Measurements from ENCODE around the gene PCDHA1. TPM values are rescaled to one million over a fixed set of nuclear protein-coding genes. Genes with fewer than 3 reads are reported as not detected.
"Not testable (repeated sequence)": the region's sequence is repeated elsewhere in the genome, so short reads cannot be mapped to it uniquely, and the experiment has no call there.

PCDHA1 gene
- total RNA-seq, 2 donors from 2014 or later: not detected

- Histone ChIP-seq H3K36me3 (no peaks in the 10 kb centered on the region), H3K27me3 (no peaks in the 10 kb centered on the region), H3K9me3 (peaks cover 0 to 32% of the 10 kb centered on the region in 2 donors), H3K4me3 (no peak overlapping the region), H3K27ac (no peak overlapping the region), H3K4me1 (no peaks in the 10 kb centered on the region)
- DNase-seq (ENCODE audit: low spot score): no peak
- TF ChIP-seq, protein P1, sequence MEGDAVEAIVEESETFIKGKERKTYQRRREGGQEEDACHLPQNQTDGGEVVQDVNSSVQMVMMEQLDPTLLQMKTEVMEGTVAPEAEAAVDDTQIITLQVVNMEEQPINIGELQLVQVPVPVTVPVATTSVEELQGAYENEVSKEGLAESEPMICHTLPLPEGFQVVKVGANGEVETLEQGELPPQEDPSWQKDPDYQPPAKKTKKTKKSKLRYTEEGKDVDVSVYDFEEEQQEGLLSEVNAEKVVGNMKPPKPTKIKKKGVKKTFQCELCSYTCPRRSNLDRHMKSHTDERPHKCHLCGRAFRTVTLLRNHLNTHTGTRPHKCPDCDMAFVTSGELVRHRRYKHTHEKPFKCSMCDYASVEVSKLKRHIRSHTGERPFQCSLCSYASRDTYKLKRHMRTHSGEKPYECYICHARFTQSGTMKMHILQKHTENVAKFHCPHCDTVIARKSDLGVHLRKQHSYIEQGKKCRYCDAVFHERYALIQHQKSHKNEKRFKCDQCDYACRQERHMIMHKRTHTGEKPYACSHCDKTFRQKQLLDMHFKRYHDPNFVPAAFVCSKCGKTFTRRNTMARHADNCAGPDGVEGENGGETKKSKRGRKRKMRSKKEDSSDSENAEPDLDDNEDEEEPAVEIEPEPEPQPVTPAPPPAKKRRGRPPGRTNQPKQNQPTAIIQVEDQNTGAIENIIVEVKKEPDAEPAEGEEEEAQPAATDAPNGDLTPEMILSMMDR (IDR thresholded peaks at IDR 0.05): no peak
Observed at GRCh38 chr5:140869555-140869886, 83.6 kb downstream of the PCDHA1 start.

DNA sequence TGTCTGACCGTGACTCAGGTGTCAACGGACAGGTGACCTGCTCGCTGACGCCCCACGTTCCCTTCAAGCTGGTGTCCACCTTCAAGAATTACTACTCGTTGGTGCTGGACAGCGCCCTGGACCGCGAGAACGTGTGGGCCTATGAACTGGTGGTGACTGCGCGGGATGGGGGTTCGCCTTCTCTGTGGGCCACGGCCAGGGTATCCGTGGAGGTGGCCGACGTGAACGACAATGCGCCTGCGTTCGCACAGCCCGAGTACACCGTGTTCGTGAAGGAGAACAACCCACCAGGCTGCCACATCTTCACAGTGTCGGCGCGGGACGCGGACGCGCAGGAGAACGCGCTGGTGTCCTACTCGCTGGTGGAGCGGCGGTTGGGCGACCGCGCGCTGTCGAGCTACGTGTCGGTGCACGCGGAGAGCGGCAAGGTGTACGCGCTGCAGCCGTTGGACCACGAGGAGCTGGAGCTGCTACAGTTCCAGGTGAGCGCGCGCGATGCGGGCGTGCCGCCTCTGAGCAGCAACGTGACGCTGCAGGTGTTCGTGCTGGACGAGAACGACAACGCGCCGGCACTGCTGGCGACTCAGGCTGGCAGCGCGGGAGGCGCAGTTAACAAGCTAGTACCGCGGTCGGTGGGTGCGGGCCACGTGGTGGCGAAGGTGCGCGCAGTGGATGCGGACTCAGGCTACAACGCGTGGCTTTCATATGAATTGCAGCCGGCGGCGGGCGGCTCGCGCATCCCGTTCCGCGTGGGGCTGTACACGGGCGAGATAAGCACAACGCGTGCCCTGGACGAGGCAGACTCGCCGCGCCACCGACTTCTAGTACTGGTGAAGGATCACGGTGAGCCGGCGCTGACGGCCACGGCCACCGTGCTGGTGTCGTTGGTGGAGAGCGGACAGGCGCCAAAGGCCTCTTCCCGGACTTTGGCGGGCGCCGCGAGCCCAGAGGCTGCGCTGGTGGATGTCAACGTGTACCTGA, 84.6 kb downstream of the PCDHA1 start:
- Histone ChIP-seq H3K27me3 (no peaks in the 10 kb centered on the region), H3K9me3 (peaks cover 0 to 41% of the 10 kb centered on the region in 2 donors), H3K36me3 (no peaks in the 10 kb centered on the region), H3K4me3 (no peak overlapping the region), H3K27ac (no peak overlapping the region), H3K4me1 (no peaks in the 10 kb centered on the region)
- no peak for DNase-seq (ENCODE audit: low spot score)
- TF ChIP-seq, protein P1 (IDR thresholded peaks at IDR 0.05): no peak

DNA sequence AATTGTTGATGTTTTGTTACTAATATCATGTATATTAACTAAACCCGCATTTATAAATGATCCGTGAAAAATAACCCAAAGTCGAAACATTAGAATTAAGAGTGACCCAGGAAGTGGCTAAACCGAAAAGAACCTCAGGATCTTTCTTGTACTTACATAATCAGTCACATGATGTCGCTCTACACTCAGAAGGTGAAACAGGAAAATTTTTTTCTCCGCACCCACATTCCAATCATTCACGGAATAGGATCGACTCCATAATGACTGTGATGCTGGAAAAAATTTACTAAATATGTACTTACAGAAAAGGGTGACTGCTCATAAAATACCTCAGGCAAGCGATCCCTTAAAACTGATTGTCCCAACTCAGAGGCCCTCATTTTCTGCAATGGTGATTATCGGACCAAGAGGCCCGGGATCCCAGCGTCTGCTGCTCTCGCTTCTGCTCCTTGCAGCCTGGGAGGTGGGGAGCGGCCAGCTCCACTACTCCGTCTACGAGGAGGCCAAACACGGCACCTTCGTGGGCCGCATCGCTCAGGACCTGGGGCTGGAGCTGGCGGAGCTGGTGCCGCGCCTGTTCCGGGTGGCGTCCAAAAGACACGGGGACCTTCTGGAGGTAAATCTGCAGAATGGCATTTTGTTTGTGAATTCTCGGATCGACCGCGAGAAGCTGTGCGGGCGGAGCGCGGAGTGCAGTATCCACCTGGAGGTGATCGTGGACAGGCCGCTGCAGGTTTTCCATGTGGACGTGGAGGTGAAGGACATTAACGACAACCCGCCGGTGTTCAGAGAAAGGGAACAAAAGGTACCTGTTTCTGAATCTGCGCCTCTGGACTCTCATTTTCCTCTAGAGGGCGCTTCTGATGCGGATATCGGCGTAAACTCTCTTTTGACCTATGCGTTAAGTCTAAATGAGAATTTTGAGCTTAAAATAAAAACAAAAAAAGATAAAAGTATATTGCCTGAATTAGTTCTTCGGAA, 89.4 kb downstream of the PCDHA1 start, which contains the start of gene PCDHA12:
Gene PCDHA12, plus strand, starts transcription at position 224 of the 981 bp plus-strand sequence. Its CDS starts 165 bp downstream, at position 389.
- H3K9me3 ChIP-seq: peaks cover 0 to 34% of the 10 kb centered on the region in 2 donors
- TF ChIP-seq, protein P1 (IDR thresholded peaks at IDR 0.05): no peak
- no peaks in the 10 kb centered on the region for H3K27me3 ChIP-seq
- no peaks in the 10 kb centered on the region for H3K36me3 ChIP-seq
- no peak within 1 kb of the TSS for H3K27ac ChIP-seq
- no peak for DNase-seq (ENCODE audit: low spot score)
- no peaks in the 10 kb centered on the region for H3K4me1 ChIP-seq
- peak within 1 kb of the TSS in 1 of 2 donors; percentile 7 for H3K4me3 ChIP-seq

DNA sequence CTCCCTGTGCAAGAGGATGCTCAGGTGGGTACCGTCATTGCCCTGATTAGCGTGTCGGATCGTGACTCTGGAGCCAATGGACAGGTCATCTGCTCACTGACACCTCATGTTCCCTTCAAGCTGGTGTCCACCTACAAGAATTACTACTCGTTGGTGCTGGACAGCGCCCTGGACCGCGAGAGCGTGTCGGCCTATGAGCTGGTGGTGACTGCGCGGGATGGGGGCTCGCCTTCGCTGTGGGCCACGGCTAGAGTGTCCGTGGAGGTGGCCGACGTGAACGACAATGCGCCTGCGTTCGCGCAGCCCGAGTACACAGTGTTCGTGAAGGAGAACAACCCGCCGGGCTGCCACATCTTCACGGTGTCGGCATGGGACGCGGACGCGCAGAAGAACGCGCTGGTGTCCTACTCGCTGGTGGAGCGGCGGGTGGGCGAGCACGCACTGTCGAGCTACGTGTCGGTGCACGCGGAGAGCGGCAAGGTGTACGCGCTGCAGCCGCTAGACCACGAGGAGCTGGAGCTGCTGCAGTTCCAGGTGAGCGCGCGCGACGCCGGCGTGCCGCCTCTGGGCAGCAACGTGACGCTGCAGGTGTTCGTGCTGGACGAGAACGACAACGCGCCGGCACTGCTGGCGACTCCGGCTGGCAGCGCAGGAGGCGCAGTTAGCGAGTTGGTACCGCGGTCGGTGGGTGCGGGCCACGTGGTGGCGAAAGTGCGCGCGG, 90.8 kb downstream of the PCDHA1 start:
- DNase-seq (ENCODE audit: low spot score): not testable (repeated sequence)

GRCh38 chr5:140877262-140877581, 91.3 kb downstream of the PCDHA1 start:
- Histone ChIP-seq H3K9me3 (peaks cover 0 to 33% of the 10 kb centered on the region in 2 donors), H3K4me3 (no peak overlapping the region), H3K36me3 (no peaks in the 10 kb centered on the region), H3K27ac (no peak overlapping the region), H3K4me1 (no peaks in the 10 kb centered on the region), H3K27me3 (no peaks in the 10 kb centered on the region)
- TF ChIP-seq, protein P1 (IDR thresholded peaks at IDR 0.05): no peak
- no peak for DNase-seq (ENCODE audit: low spot score)

More for the DNA sequence above, 90.8 kb downstream of the PCDHA1 start:
- not testable (repeated sequence) for H3K27me3 ChIP-seq, H3K36me3 ChIP-seq, H3K4me3 ChIP-seq, H3K27ac ChIP-seq, H3K4me1 ChIP-seq
- peaks cover 0 to 28% of the 10 kb centered on the region in 2 donors for H3K9me3 ChIP-seq
